HG03097 (cell line): Measurements from ENCODE around the gene OR10G8.
"Not testable (repeated sequence)": the region's sequence is repeated elsewhere in the genome, so short reads cannot be mapped to it uniquely, and the experiment has no call there.

Source experiments
- ATAC-seq: cut with Tn5 transposase; IDR thresholded peaks from one replicate; pipeline ENCODE4 v1.9.1; 2021; ENCODE audit not compliant: unreplicated experiment, low FRiP score

Gene OR10G8

GRCh38 chr11:124026498-124026897, at the start of gene OR10G8:
OR10G8 (plus strand) TSS chr11:124026798; CDS start chr11:124029623, 2,825 bp downstream.
- no peak for ATAC-seq

GRCh38 chr11:123977731-123978347, 48.8 kb upstream of the OR10G8 start, which contains the start of gene OR10S1:
OR10S1 (minus strand) TSS chr11:123977781; CDS start chr11:123977664, 117 bp downstream.
- no peak for ATAC-seq

GRCh38 chr11:123979311-123979710, 47.3 kb upstream of the OR10G8 start:
- no peak for ATAC-seq

GRCh38 chr11:123995119-123995518, 31.5 kb upstream of the OR10G8 start, which contains the start of gene OR10G6:
OR10G6 (minus strand) TSS chr11:123995161; CDS start chr11:123995161, 0 bp downstream.
- no peak for ATAC-seq

GRCh38 chr11:124012697-124013096, 13.9 kb upstream of the OR10G8 start, which contains the start of gene OR10G4:
OR10G4 (plus strand) TSS chr11:124012997; CDS start chr11:124015575, 2,578 bp downstream.
- ATAC-seq: no peak

GRCh38 chr11:124015837-124016236, 10.8 kb upstream of the OR10G8 start:
- ATAC-seq: not testable (repeated sequence)

- ATAC-seq: no peak
These were observed 10.1 kb downstream of the OR10G8 start for GRCh38 chr11:124036666-124037065.

GRCh38 chr11:124039557-124039956, 13.0 kb downstream of the OR10G8 start:
- ATAC-seq: no peak

- no peak for ATAC-seq
These were observed 14.7 kb downstream of the OR10G8 start, which contains the start of gene OR10G7 for GRCh38 chr11:124041254-124041653. OR10G7 (minus strand) TSS chr11:124041325; CDS start chr11:124039001, 2,324 bp downstream.

- ATAC-seq: no peak
These were observed 16.8 kb downstream of the OR10G8 start for GRCh38 chr11:124043420-124043819.

- ATAC-seq: no peak
These were observed 24.1 kb downstream of the OR10G8 start for GRCh38 chr11:124050748-124051147.

- no peak for ATAC-seq
These were observed 26.4 kb downstream of the OR10G8 start for GRCh38 chr11:124052966-124053365.

GRCh38 chr11:124068601-124069110, 42.1 kb downstream of the OR10G8 start:
- no peak for ATAC-seq

- peak; percentile 72 for ATAC-seq
These were observed 43.1 kb downstream of the OR10G8 start for GRCh38 chr11:124069429-124070401.

- peak; percentile 73 for ATAC-seq
These were observed 44.5 kb downstream of the OR10G8 start for GRCh38 chr11:124070915-124071622.

- ATAC-seq: no peak
These were observed 45.0 kb downstream of the OR10G8 start for GRCh38 chr11:124071623-124071948.

- no peak for ATAC-seq
These were observed 45.5 kb downstream of the OR10G8 start for GRCh38 chr11:124072147-124072546.

GRCh38 chr11:124074554-124074953, 48.0 kb downstream of the OR10G8 start:
- ATAC-seq: no peak

- ATAC-seq: no peak
These were observed 48.9 kb downstream of the OR10G8 start for GRCh38 chr11:124075492-124075840.

- no peak for ATAC-seq
These were observed 49.4 kb downstream of the OR10G8 start for GRCh38 chr11:124075841-124076651.
